Measurements from ENCODE around the gene SBF2. TPM values are rescaled to one million over a fixed set of nuclear protein-coding genes. Genes with fewer than 3 reads are reported as not detected.
A peak's percentile ranks its signal among the peaks of the same experiment; 100 is the strongest.

Gene SBF2
- total and polyA plus RNA-seq, 8 donors, result 25.7 to 62.6 (median 57.0) TPM

GRCh38 chr11:10114593-10115404 lies 179.2 kb downstream of the SBF2 start:
- no peak for TF ChIP-seq CTCF (IDR thresholded peaks at IDR 0.05)
- Histone ChIP-seq H3K36me3 (no peaks in the 10 kb centered on the region), H3K27me3 (no peaks in the 10 kb centered on the region), H3K4me1 (peaks cover 3 to 12% of the 10 kb centered on the region in 2 donors), H3K9me3 (no peaks in the 10 kb centered on the region), H3K4me3 (no peak overlapping the region), H3K27ac (no peak overlapping the region)
- no peak for DNase-seq
- intact Hi-C loops (cut with DNase I), result no loop called here
- no peak for ATAC-seq

GRCh38 chr11:10113852-10114251 lies 180.2 kb downstream of the SBF2 start:
- Histone ChIP-seq H3K36me3 (no peaks in the 10 kb centered on the region), H3K27me3 (no peaks in the 10 kb centered on the region), H3K27ac (no peak overlapping the region), H3K9me3 (no peaks in the 10 kb centered on the region), H3K4me1 (peaks cover 3 to 7% of the 10 kb centered on the region in 2 donors), H3K4me3 (no peak overlapping the region)
- ATAC-seq, result no peak
- intact Hi-C loops (cut with DNase I), result no loop called here
- no peak for TF ChIP-seq CTCF (IDR thresholded peaks at IDR 0.05)
- no peak for DNase-seq

- Histone ChIP-seq H3K36me3 (no peaks in the 10 kb centered on the region), H3K4me1 (no peaks in the 10 kb centered on the region), H3K27me3 (no peaks in the 10 kb centered on the region), H3K9me3 (no peaks in the 10 kb centered on the region), H3K4me3 (no peak overlapping the region), H3K27ac (no peak overlapping the region)
- no peak for TF ChIP-seq CTCF (IDR thresholded peaks at IDR 0.05)
- ATAC-seq (no peak), DNase-seq (peak in 2 of 4 donors; percentile 29 to 37)
- intact Hi-C loops (cut with DNase I), result no loop called here
Observed at GRCh38 chr11:10109806-10110205, 184.2 kb downstream of the SBF2 start.

GRCh38 chr11:10108915-10109680 lies 184.9 kb downstream of the SBF2 start:
- Histone ChIP-seq H3K4me3 (no peak overlapping the region), H3K27ac (no peak overlapping the region), H3K36me3 (no peaks in the 10 kb centered on the region), H3K9me3 (no peaks in the 10 kb centered on the region), H3K4me1 (no peaks in the 10 kb centered on the region), H3K27me3 (no peaks in the 10 kb centered on the region)
- intact Hi-C loops (cut with DNase I), result no loop called here
- peak in 2 of 4 donors; percentile 66 to 68 for DNase-seq
- TF ChIP-seq CTCF (IDR thresholded peaks at IDR 0.05), result no peak
- ATAC-seq, result peak; percentile 46

GRCh38 chr11:10107497-10107896 lies 186.5 kb downstream of the SBF2 start:
- Histone ChIP-seq H3K4me3 (no peak overlapping the region), H3K9me3 (no peaks in the 10 kb centered on the region), H3K27ac (no peak overlapping the region), H3K36me3 (no peaks in the 10 kb centered on the region), H3K4me1 (no peaks in the 10 kb centered on the region), H3K27me3 (no peaks in the 10 kb centered on the region)
- no peak for TF ChIP-seq CTCF (IDR thresholded peaks at IDR 0.05)
- no peak for ATAC-seq
- no peak for DNase-seq
- intact Hi-C loops (cut with DNase I), result no loop called here

Measured in left lung (tissue), 10 donors.